C4-2B (cell line): ENCODE data around the gene SERPINB1.

Experiments
- ZFX ChIP-seq: fragments of 450-650 bp; IDR thresholded peaks from 2 replicates; pipeline ENCODE4 v1.6.1; 2017
- TF ChIP-seq, protein P1 (sequence below): fragments of 450-650 bp; conservative IDR thresholded peaks from 2 replicates; pipeline ENCODE4 v1.5.1; 2017; ENCODE audit warnings: mild to moderate bottlenecking

DNA sequence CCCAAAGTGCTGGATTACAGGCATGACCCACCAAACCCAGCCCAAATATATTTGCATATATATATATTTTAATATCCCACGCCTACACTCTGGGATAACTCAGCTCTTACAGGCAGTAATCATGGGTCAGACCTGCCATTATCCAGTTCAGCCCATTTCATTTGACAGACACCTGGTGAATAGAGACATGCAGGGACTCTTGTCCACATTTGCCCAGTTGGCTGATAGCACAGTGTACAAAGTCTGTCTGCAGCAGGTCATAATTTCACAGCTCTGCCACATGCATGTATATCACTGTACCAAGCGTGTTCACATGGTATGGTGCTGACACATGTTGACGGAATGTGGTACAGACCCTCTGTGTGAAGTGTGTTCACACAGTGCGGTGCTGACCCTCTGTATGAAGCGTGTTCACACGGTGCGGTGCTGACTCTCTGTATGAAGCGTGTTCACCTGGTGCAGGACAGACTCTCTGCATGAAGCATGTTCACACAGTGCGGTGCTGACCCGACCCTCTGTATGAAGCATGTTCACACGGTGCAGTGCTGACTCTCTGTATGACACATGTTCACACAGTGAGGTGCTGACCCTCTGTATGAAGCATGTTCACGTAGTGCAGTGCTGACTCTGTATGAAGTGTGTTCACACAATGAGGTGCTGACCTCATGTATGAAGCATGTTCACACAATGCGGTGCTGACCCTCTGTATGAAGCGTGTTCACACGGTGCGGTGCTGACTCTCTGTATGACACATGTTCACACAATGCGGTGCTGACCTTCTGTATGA lies 10.3 kb upstream of the SERPINB1 start:
- TF ChIP-seq ZFX = no peak
- TF ChIP-seq, protein P1, sequence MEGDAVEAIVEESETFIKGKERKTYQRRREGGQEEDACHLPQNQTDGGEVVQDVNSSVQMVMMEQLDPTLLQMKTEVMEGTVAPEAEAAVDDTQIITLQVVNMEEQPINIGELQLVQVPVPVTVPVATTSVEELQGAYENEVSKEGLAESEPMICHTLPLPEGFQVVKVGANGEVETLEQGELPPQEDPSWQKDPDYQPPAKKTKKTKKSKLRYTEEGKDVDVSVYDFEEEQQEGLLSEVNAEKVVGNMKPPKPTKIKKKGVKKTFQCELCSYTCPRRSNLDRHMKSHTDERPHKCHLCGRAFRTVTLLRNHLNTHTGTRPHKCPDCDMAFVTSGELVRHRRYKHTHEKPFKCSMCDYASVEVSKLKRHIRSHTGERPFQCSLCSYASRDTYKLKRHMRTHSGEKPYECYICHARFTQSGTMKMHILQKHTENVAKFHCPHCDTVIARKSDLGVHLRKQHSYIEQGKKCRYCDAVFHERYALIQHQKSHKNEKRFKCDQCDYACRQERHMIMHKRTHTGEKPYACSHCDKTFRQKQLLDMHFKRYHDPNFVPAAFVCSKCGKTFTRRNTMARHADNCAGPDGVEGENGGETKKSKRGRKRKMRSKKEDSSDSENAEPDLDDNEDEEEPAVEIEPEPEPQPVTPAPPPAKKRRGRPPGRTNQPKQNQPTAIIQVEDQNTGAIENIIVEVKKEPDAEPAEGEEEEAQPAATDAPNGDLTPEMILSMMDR = no peak
